Mucosa of stomach (tissue), 1 donor: ENCODE results near the gene SNAP47.

Experiments used
- H3K27me3 ChIP-seq: one replicate; pipeline ENCODE4 v1.7.0; 2013; ENCODE audit warnings: mild to moderate bottlenecking, low read length; ENCODE audit not compliant: control insufficient read depth, insufficient read depth
- H3K36me3 ChIP-seq: one replicate; pipeline ENCODE4 v1.7.0; 2013; ENCODE audit warnings: low read length; ENCODE audit not compliant: control insufficient read depth, insufficient read depth
- H3K4me1 ChIP-seq: one replicate; pipeline ENCODE4 v1.7.0; 2013; ENCODE audit warnings: mild to moderate bottlenecking, low read length; ENCODE audit not compliant: control insufficient read depth, insufficient read depth
- H3K4me3 ChIP-seq: one replicate; pipeline ENCODE4 v1.7.0; 2013; ENCODE audit warnings: low read length
- H3K9ac ChIP-seq: one replicate; pipeline ENCODE4 v1.7.0; 2013; ENCODE audit warnings: mild to moderate bottlenecking, low read length, moderate library complexity
- H3K9me3 ChIP-seq: one replicate; pipeline ENCODE4 v1.7.0; 2013; ENCODE audit warnings: mild to moderate bottlenecking, low read length, moderate library complexity; ENCODE audit not compliant: control insufficient read depth
- donor health status: Pancreatic carcinoma.

SNAP47 gene

GRCh38 chr1:227785805-227786671 lies 50.8 kb downstream of the SNAP47 start:
- H3K9ac ChIP-seq = no peak overlapping the region

GRCh38 chr1:227786673-227787512 lies 51.7 kb downstream of the SNAP47 start:
- peaks cover 18% of the 10 kb centered on the region for H3K27me3 ChIP-seq
- no peaks in the 10 kb centered on the region for H3K36me3 ChIP-seq
- H3K4me3 ChIP-seq = peak overlapping the region; percentile 78
- no peaks in the 10 kb centered on the region for H3K9me3 ChIP-seq
- H3K4me1 ChIP-seq = peaks cover 29% of the 10 kb centered on the region
- peak overlapping the region; percentile 65 for H3K9ac ChIP-seq

More at GRCh38 chr1:227785805-227786671, 50.8 kb downstream of the SNAP47 start:
- Histone ChIP-seq H3K9me3 (no peaks in the 10 kb centered on the region), H3K36me3 (no peaks in the 10 kb centered on the region), H3K4me1 (peaks cover 29% of the 10 kb centered on the region), H3K27me3 (peaks cover 18% of the 10 kb centered on the region), H3K4me3 (no peak overlapping the region)

- peak overlapping the region; percentile 78 for H3K4me3 ChIP-seq
- H3K27me3 ChIP-seq = peaks cover 18% of the 10 kb centered on the region
- H3K4me1 ChIP-seq = peaks cover 29% of the 10 kb centered on the region
- no peaks in the 10 kb centered on the region for H3K36me3 ChIP-seq
- peak overlapping the region; percentile 65 for H3K9ac ChIP-seq
- H3K9me3 ChIP-seq = no peaks in the 10 kb centered on the region
Observed at GRCh38 chr1:227787513-227788270, 52.5 kb downstream of the SNAP47 start.

- H3K9ac ChIP-seq = no peak overlapping the region
Observed at GRCh38 chr1:227788271-227789083, 53.2 kb downstream of the SNAP47 start.

GRCh38 chr1:227789084-227790033 lies 54.1 kb downstream of the SNAP47 start:
- H3K9ac ChIP-seq = no peak overlapping the region
- no peaks in the 10 kb centered on the region for H3K36me3 ChIP-seq
- H3K27me3 ChIP-seq = peaks cover 18% of the 10 kb centered on the region
- no peaks in the 10 kb centered on the region for H3K9me3 ChIP-seq
- peaks cover 29% of the 10 kb centered on the region for H3K4me1 ChIP-seq
- H3K4me3 ChIP-seq = no peak overlapping the region

More at GRCh38 chr1:227788271-227789083, 53.2 kb downstream of the SNAP47 start:
- peaks cover 29% of the 10 kb centered on the region for H3K4me1 ChIP-seq
- H3K27me3 ChIP-seq = peaks cover 18% of the 10 kb centered on the region
- H3K9me3 ChIP-seq = no peaks in the 10 kb centered on the region
- no peaks in the 10 kb centered on the region for H3K36me3 ChIP-seq
- no peak overlapping the region for H3K4me3 ChIP-seq

- H3K4me1 ChIP-seq = peaks cover 29% of the 10 kb centered on the region
Observed at GRCh38 chr1:227790034-227790400, 54.8 kb downstream of the SNAP47 start.

GRCh38 chr1:227790868-227791267 lies 55.6 kb downstream of the SNAP47 start:
- H3K4me3 ChIP-seq = no peak overlapping the region
- peaks cover 28% of the 10 kb centered on the region for H3K4me1 ChIP-seq
- no peaks in the 10 kb centered on the region for H3K9me3 ChIP-seq
- H3K36me3 ChIP-seq = no peaks in the 10 kb centered on the region
- peaks cover 15% of the 10 kb centered on the region for H3K27me3 ChIP-seq
- H3K9ac ChIP-seq = no peak overlapping the region

More at GRCh38 chr1:227790034-227790400, 54.8 kb downstream of the SNAP47 start:
- no peak overlapping the region for H3K4me3 ChIP-seq
- H3K36me3 ChIP-seq = no peaks in the 10 kb centered on the region
- peaks cover 18% of the 10 kb centered on the region for H3K27me3 ChIP-seq
- H3K9ac ChIP-seq = no peak overlapping the region
- H3K9me3 ChIP-seq = no peaks in the 10 kb centered on the region

GRCh38 chr1:227791425-227792143 lies 56.3 kb downstream of the SNAP47 start:
- Histone ChIP-seq H3K9ac (no peak overlapping the region), H3K4me1 (peaks cover 21% of the 10 kb centered on the region), H3K9me3 (no peaks in the 10 kb centered on the region), H3K4me3 (no peak overlapping the region), H3K27me3 (peaks cover 13% of the 10 kb centered on the region), H3K36me3 (no peaks in the 10 kb centered on the region)

GRCh38 chr1:227792216-227793078 lies 57.2 kb downstream of the SNAP47 start:
- Histone ChIP-seq H3K4me3 (no peak overlapping the region), H3K9me3 (no peaks in the 10 kb centered on the region), H3K36me3 (no peaks in the 10 kb centered on the region), H3K27me3 (peaks cover 7% of the 10 kb centered on the region), H3K4me1 (peaks cover 13% of the 10 kb centered on the region), H3K9ac (no peak overlapping the region)
